ENCODE results near the gene WASF1.

WASF1 gene

GRCh38 chr6:110101885-110102284 lies 77.6 kb downstream of the WASF1 start:
- Histone ChIP-seq H3K9me2 (replicated peaks; ENCODE audit: low read depth, low read length) (no peaks in the 10 kb centered on the region), H3K27me3 (ENCODE audit: insufficient read depth, low read length, poor library complexity, severe bottlenecking) (no peaks in the 10 kb centered on the region), H3K4me1 (ENCODE audit: insufficient read depth, low read length, poor library complexity, severe bottlenecking) (peaks cover 21% of the 10 kb centered on the region), H3K9ac (ENCODE audit: low read depth, low read length, poor library complexity, severe bottlenecking) (no peak overlapping the region), H3K79me2 (ENCODE audit: insufficient read depth, low read length) (no peaks in the 10 kb centered on the region), H3K4me2 (ENCODE audit: low read depth, low read length, poor library complexity, severe bottlenecking) (no peak overlapping the region), H3K4me3 (ENCODE audit: low read length, poor library complexity, severe bottlenecking) (no peak overlapping the region), H2AFZ (ENCODE audit: low read length) (no peak overlapping the region), H3F3A (ENCODE audit: low read depth) (no peaks in the 10 kb centered on the region), H4K20me1 (ENCODE audit: insufficient read depth, low read length, poor library complexity, severe bottlenecking) (no peaks in the 10 kb centered on the region), H3K36me3 (ENCODE audit: insufficient read depth, low read length) (peaks cover 48% of the 10 kb centered on the region), H3K9me3 (ENCODE audit: insufficient read depth, low read depth, low read length) (no peaks in the 10 kb centered on the region)
- TF ChIP-seq EZH2phosphoT487 (IDR thresholded peaks at IDR 0.05; ENCODE audit: borderline replicate concordance): no peak
- TF ChIP-seq CTCF (conservative IDR thresholded peaks at IDR 0.05; ENCODE audit: low read length): no peak

GRCh38 chr6:110098511-110099116 lies 80.9 kb downstream of the WASF1 start:
- Histone ChIP-seq H3K36me3 (ENCODE audit: insufficient read depth, low read length) (peaks cover 23% of the 10 kb centered on the region), H2AFZ (ENCODE audit: low read length) (no peak overlapping the region), H3F3A (ENCODE audit: low read depth) (no peaks in the 10 kb centered on the region; the same call in 1 of the 2 replicates), H4K20me1 (ENCODE audit: insufficient read depth, low read length, poor library complexity, severe bottlenecking) (no peaks in the 10 kb centered on the region), H3K9me3 (ENCODE audit: insufficient read depth, low read depth, low read length) (no peaks in the 10 kb centered on the region), H3K9ac (ENCODE audit: low read depth, low read length, poor library complexity, severe bottlenecking) (no peak overlapping the region), H3K79me2 (ENCODE audit: insufficient read depth, low read length) (no peaks in the 10 kb centered on the region), H3K9me2 (replicated peaks; ENCODE audit: low read depth, low read length) (no peaks in the 10 kb centered on the region), H3K4me2 (ENCODE audit: low read depth, low read length, poor library complexity, severe bottlenecking) (no peak overlapping the region), H3K4me1 (ENCODE audit: insufficient read depth, low read length, poor library complexity, severe bottlenecking) (peaks cover 26% of the 10 kb centered on the region), H3K4me3 (ENCODE audit: low read length, poor library complexity, severe bottlenecking) (no peak overlapping the region), H3K27me3 (ENCODE audit: insufficient read depth, low read length, poor library complexity, severe bottlenecking) (no peaks in the 10 kb centered on the region)
- TF ChIP-seq EZH2phosphoT487 (IDR thresholded peaks at IDR 0.05; ENCODE audit: borderline replicate concordance) (no peak), CTCF (conservative IDR thresholded peaks at IDR 0.05; ENCODE audit: low read length) (no peak)

- Histone ChIP-seq H2AFZ (ENCODE audit: low read length) (no peak overlapping the region), H3K79me2 (ENCODE audit: insufficient read depth, low read length) (no peaks in the 10 kb centered on the region), H3K36me3 (ENCODE audit: insufficient read depth, low read length) (peaks cover 14% of the 10 kb centered on the region), H3K4me1 (ENCODE audit: insufficient read depth, low read length, poor library complexity, severe bottlenecking) (peaks cover 21% of the 10 kb centered on the region), H3K4me3 (ENCODE audit: low read length, poor library complexity, severe bottlenecking) (no peak overlapping the region), H3K9me3 (ENCODE audit: insufficient read depth, low read depth, low read length) (no peaks in the 10 kb centered on the region), H3K4me2 (ENCODE audit: low read depth, low read length, poor library complexity, severe bottlenecking) (no peak overlapping the region), H4K20me1 (ENCODE audit: insufficient read depth, low read length, poor library complexity, severe bottlenecking) (no peaks in the 10 kb centered on the region), H3K9ac (ENCODE audit: low read depth, low read length, poor library complexity, severe bottlenecking) (no peak overlapping the region), H3K9me2 (replicated peaks; ENCODE audit: low read depth, low read length) (no peaks in the 10 kb centered on the region), H3K27me3 (ENCODE audit: insufficient read depth, low read length, poor library complexity, severe bottlenecking) (no peaks in the 10 kb centered on the region), H3F3A (ENCODE audit: low read depth) (no peaks in the 10 kb centered on the region; the same call in 1 of the 2 replicates)
- TF ChIP-seq EZH2phosphoT487 (IDR thresholded peaks at IDR 0.05; ENCODE audit: borderline replicate concordance) (no peak), CTCF (conservative IDR thresholded peaks at IDR 0.05; ENCODE audit: low read length) (no peak)
Observed at GRCh38 chr6:110097443-110097842, 82.0 kb downstream of the WASF1 start.
